Neural cell (in vitro differentiated cells): Measurements from ENCODE around the gene EYA4. TPM values are rescaled to one million over a fixed set of nuclear protein-coding genes. Genes with fewer than 3 reads are reported as not detected.

Experiments used
- H2AFZ ChIP-seq: fragments of 200-600, 300-800 bp; sonication (generic), shearing (Covaris generic); 2 replicates; pipeline ENCODE4 v1.6.0; 2014; ENCODE audit warnings: low read depth, mild to moderate bottlenecking, antibody characterized with exemption, low read length, moderate library complexity
- H3F3A ChIP-seq: fragments of 200-600 bp; shearing (Covaris generic); 2 replicates; pipeline ENCODE4 v1.6.1; 2016; ENCODE audit warnings: mild to moderate bottlenecking, moderate library complexity, mixed read lengths, antibody characterized with exemption, low read length; ENCODE audit not compliant: insufficient read depth, poor library complexity, severe bottlenecking
- H3K27ac ChIP-seq: fragments of 200-600, 300-800 bp; sonication (generic), shearing (Covaris generic); 2 replicates; pipeline ENCODE4 v1.5.1; 2014; ENCODE audit warnings: mild to moderate bottlenecking, low read length, moderate library complexity
- H3K27me3 ChIP-seq: fragments of 300-800, 200-600 bp; sonication (generic), shearing (Covaris generic); 2 replicates; pipeline ENCODE4 v1.6.0; 2014; ENCODE audit warnings: mild to moderate bottlenecking, low read depth, low read length, moderate library complexity; ENCODE audit not compliant: insufficient read depth
- H3K36me3 ChIP-seq: fragments of 300-800, 200-600 bp; sonication (generic), shearing (Covaris generic); 2 replicates; pipeline ENCODE4 v1.5.1; 2014; ENCODE audit warnings: mild to moderate bottlenecking, antibody characterized with exemption, low read length, moderate library complexity; ENCODE audit not compliant: insufficient read depth
- H3K4me2 ChIP-seq: fragments of 300-800, 200-600 bp; sonication (generic), shearing (Covaris generic); 2 replicates; pipeline ENCODE4 v1.6.0; 2014; ENCODE audit warnings: mild to moderate bottlenecking, low read length
- H3K4me3 ChIP-seq: fragments of 300-800, 200-600 bp; sonication (generic), shearing (Covaris generic); 2 replicates; pipeline ENCODE4 v1.5.1; 2014; ENCODE audit warnings: mild to moderate bottlenecking, low read length, moderate library complexity
- H3K79me2 ChIP-seq: fragments of 200-600 bp; shearing (Covaris generic); replicated peaks from 2 replicates; pipeline ENCODE4 v1.6.0; 2014; ENCODE audit warnings: mild to moderate bottlenecking, low read length, moderate library complexity; ENCODE audit not compliant: insufficient read depth
- H3K9ac ChIP-seq: fragments of 300-800, 200-600 bp; sonication (generic), shearing (Covaris generic); 2 replicates; pipeline ENCODE4 v1.6.1; 2016; ENCODE audit warnings: mild to moderate bottlenecking, low read length, mixed read lengths
- H3K9me2 ChIP-seq: fragments of 200-600 bp; shearing (Covaris generic); 2 replicates; pipeline ENCODE4 v1.6.1; 2016; ENCODE audit warnings: mild to moderate bottlenecking, low read length, mixed read lengths; ENCODE audit not compliant: insufficient read depth
- H3K9me3 ChIP-seq: fragments of 200-600, 300-800 bp; sonication (generic), shearing (Covaris generic); 2 replicates; pipeline ENCODE4 v1.6.1; 2016; ENCODE audit warnings: mild to moderate bottlenecking, mixed run types, low read length, moderate library complexity, mixed read lengths
- H4K20me1 ChIP-seq: fragments of 200-600 bp; shearing (Covaris generic); 2 replicates; pipeline ENCODE4 v1.6.1; 2016; ENCODE audit warnings: mild to moderate bottlenecking, mixed run types; ENCODE audit not compliant: insufficient read depth
- EP300 ChIP-seq: fragments of 450-650 bp; conservative IDR thresholded peaks from 2 replicates; pipeline ENCODE4 v1.6.1; 2014; ENCODE audit warnings: antibody characterized with exemption, mild to moderate bottlenecking, moderate library complexity; ENCODE audit not compliant: poor library complexity, severe bottlenecking
- EZH2 ChIP-seq: fragments of 200-600, 300-800 bp; shearing (Covaris generic), sonication (generic); IDR thresholded peaks from 2 replicates; pipeline ENCODE4 v1.6.1; 2014; ENCODE audit warnings: antibody characterized with exemption, low read length, borderline replicate concordance, mild to moderate bottlenecking; ENCODE audit not compliant: insufficient read depth, poor library complexity, severe bottlenecking
- MXI1 ChIP-seq: fragments of 450-650 bp; conservative IDR thresholded peaks from 2 replicates; pipeline ENCODE4 v1.6.1; 2014; ENCODE audit warnings: antibody characterized with exemption, mild to moderate bottlenecking; ENCODE audit not compliant: poor library complexity, severe bottlenecking
- POLR2AphosphoS5 ChIP-seq: IDR thresholded peaks from 2 replicates; pipeline ENCODE4 v1.6.1; 2012
- RAD21 ChIP-seq: fragments of 450-650 bp; conservative IDR thresholded peaks from 2 replicates; pipeline ENCODE4 v1.6.1; 2014; ENCODE audit warnings: antibody characterized with exemption, mild to moderate bottlenecking, moderate library complexity
- SMC3 ChIP-seq: fragments of 450-650 bp; conservative IDR thresholded peaks from 2 replicates; pipeline ENCODE4 v1.6.1; 2014; ENCODE audit warnings: antibody characterized with exemption, mild to moderate bottlenecking, moderate library complexity; ENCODE audit not compliant: poor library complexity
- TAF1 ChIP-seq: IDR thresholded peaks from 2 replicates; pipeline ENCODE4 v1.6.1; 2012; ENCODE audit warnings: low read depth
- polyA plus RNA-seq: library from polyadenylated mRNA; depleted of rRNA; stranded (reverse); fragments of >200 nt; gene quantifications from 2 replicates; pipeline ENCODE4 v1.2.3, GENCODE V29; 2014
- TF ChIP-seq, protein P1 (sequence below): IDR thresholded peaks from 2 replicates; pipeline ENCODE4 v1.6.1; 2012; ENCODE audit warnings: borderline replicate concordance
- TF ChIP-seq, protein P2 (sequence below): fragments of 450-650 bp; IDR thresholded peaks from 2 replicates; pipeline ENCODE4 v1.5.1; 2014; ENCODE audit warnings: antibody characterized with exemption, mild to moderate bottlenecking, moderate library complexity; ENCODE audit not compliant: poor library complexity, severe bottlenecking

Gene EYA4
- polyA plus RNA-seq, 1 donor from 2014 or later: 2.6 TPM

DNA sequence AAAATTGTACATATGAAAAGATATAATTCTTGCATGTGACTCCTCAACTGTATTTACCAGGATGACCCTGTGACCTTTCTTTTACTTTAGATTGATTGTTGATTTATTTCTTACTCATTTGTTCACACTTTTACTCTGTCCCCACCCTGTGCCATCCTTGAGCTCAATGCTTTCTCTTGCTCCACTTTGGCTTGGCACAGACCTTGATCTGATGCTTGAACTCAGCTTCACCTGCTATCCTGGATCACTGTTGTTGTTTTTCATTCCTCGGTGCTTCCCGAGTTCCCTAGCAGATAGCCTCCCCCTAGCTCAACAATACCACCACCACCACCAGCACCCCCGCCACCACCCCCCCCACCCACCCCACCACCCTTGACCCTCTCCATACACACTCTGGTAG is 102.1 kb downstream of the EYA4 start:
- Histone ChIP-seq H3F3A (no peaks in the 10 kb centered on the region), H3K27me3 (no peaks in the 10 kb centered on the region), H3K4me2 (no peak overlapping the region), H3K27ac (no peak overlapping the region), H3K9me2 (no peaks in the 10 kb centered on the region), H3K9me3 (no peaks in the 10 kb centered on the region), H3K4me3 (no peak overlapping the region), H3K9ac (no peak overlapping the region), H3K79me2 (no peaks in the 10 kb centered on the region), H2AFZ (no peak overlapping the region), H4K20me1 (no peaks in the 10 kb centered on the region), H3K36me3 (no peaks in the 10 kb centered on the region)
- no peak for TF ChIP-seq POLR2AphosphoS5
- no peak for TF ChIP-seq SMC3
- TF ChIP-seq MXI1: no peak
- TF ChIP-seq RAD21: no peak
- no peak for TF ChIP-seq EP300
- TF ChIP-seq EZH2: no peak
- TF ChIP-seq TAF1: no peak
- TF ChIP-seq, protein P1, sequence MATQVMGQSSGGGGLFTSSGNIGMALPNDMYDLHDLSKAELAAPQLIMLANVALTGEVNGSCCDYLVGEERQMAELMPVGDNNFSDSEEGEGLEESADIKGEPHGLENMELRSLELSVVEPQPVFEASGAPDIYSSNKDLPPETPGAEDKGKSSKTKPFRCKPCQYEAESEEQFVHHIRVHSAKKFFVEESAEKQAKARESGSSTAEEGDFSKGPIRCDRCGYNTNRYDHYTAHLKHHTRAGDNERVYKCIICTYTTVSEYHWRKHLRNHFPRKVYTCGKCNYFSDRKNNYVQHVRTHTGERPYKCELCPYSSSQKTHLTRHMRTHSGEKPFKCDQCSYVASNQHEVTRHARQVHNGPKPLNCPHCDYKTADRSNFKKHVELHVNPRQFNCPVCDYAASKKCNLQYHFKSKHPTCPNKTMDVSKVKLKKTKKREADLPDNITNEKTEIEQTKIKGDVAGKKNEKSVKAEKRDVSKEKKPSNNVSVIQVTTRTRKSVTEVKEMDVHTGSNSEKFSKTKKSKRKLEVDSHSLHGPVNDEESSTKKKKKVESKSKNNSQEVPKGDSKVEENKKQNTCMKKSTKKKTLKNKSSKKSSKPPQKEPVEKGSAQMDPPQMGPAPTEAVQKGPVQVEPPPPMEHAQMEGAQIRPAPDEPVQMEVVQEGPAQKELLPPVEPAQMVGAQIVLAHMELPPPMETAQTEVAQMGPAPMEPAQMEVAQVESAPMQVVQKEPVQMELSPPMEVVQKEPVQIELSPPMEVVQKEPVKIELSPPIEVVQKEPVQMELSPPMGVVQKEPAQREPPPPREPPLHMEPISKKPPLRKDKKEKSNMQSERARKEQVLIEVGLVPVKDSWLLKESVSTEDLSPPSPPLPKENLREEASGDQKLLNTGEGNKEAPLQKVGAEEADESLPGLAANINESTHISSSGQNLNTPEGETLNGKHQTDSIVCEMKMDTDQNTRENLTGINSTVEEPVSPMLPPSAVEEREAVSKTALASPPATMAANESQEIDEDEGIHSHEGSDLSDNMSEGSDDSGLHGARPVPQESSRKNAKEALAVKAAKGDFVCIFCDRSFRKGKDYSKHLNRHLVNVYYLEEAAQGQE: no peak
- TF ChIP-seq, protein P2, sequence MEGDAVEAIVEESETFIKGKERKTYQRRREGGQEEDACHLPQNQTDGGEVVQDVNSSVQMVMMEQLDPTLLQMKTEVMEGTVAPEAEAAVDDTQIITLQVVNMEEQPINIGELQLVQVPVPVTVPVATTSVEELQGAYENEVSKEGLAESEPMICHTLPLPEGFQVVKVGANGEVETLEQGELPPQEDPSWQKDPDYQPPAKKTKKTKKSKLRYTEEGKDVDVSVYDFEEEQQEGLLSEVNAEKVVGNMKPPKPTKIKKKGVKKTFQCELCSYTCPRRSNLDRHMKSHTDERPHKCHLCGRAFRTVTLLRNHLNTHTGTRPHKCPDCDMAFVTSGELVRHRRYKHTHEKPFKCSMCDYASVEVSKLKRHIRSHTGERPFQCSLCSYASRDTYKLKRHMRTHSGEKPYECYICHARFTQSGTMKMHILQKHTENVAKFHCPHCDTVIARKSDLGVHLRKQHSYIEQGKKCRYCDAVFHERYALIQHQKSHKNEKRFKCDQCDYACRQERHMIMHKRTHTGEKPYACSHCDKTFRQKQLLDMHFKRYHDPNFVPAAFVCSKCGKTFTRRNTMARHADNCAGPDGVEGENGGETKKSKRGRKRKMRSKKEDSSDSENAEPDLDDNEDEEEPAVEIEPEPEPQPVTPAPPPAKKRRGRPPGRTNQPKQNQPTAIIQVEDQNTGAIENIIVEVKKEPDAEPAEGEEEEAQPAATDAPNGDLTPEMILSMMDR: no peak

- no peaks in the 10 kb centered on the region for H3K27me3 ChIP-seq
- H3F3A ChIP-seq: no peaks in the 10 kb centered on the region
Observed at GRCh38 chr6:133348846-133349245, 107.7 kb downstream of the EYA4 start.

More at GRCh38 chr6:133348846-133349245, 107.7 kb downstream of the EYA4 start:
- Histone ChIP-seq H2AFZ (no peak overlapping the region), H3K9me3 (no peaks in the 10 kb centered on the region), H3K79me2 (no peaks in the 10 kb centered on the region), H3K9me2 (no peaks in the 10 kb centered on the region), H3K4me2 (no peak overlapping the region), H3K9ac (no peak overlapping the region), H3K4me3 (no peak overlapping the region), H4K20me1 (no peaks in the 10 kb centered on the region), H3K36me3 (no peaks in the 10 kb centered on the region), H3K27ac (no peak overlapping the region)
- TF ChIP-seq, protein P2: no peak
- no peak for TF ChIP-seq RAD21
- no peak for TF ChIP-seq TAF1
- TF ChIP-seq POLR2AphosphoS5: no peak
- no peak for TF ChIP-seq EP300
- TF ChIP-seq, protein P1: no peak
- TF ChIP-seq MXI1: no peak
- no peak for TF ChIP-seq SMC3
- no peak for TF ChIP-seq EZH2
